Measurements from ENCODE around the gene NOX3.

DNA sequence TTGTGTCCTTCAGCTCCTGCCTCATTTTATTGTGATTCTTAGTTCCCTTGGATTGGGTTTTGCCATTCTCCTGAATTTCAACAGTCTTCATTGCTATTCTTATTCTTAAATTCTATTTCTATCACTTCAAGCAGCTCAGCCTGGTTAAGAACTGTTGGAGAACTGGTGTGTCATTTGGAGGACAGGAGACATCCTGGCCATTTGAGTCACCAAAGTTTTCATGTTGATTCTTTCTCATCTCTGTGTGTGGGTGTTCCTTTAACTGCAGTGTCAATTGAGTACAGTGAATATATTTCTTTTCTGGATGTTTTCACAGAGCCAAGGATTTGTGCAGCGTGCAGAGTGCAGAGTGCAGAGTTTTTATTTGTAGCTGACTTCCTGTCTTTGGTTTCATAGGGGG lies 107.8 kb downstream of the NOX3 start:
- TF ChIP-seq POLR2A (IDR thresholded peaks at IDR 0.05; ENCODE audit: low read depth, low read length) (no peak), EZH2 (IDR thresholded peaks at IDR 0.05; ENCODE audit: borderline replicate concordance, low read depth, low read length, severe bottlenecking) (no peak), POLR2AphosphoS5 (IDR thresholded peaks at IDR 0.05; ENCODE audit: insufficient read depth, low read depth, low read length) (no peak)
- TF ChIP-seq, protein P1, sequence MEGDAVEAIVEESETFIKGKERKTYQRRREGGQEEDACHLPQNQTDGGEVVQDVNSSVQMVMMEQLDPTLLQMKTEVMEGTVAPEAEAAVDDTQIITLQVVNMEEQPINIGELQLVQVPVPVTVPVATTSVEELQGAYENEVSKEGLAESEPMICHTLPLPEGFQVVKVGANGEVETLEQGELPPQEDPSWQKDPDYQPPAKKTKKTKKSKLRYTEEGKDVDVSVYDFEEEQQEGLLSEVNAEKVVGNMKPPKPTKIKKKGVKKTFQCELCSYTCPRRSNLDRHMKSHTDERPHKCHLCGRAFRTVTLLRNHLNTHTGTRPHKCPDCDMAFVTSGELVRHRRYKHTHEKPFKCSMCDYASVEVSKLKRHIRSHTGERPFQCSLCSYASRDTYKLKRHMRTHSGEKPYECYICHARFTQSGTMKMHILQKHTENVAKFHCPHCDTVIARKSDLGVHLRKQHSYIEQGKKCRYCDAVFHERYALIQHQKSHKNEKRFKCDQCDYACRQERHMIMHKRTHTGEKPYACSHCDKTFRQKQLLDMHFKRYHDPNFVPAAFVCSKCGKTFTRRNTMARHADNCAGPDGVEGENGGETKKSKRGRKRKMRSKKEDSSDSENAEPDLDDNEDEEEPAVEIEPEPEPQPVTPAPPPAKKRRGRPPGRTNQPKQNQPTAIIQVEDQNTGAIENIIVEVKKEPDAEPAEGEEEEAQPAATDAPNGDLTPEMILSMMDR (IDR thresholded peaks at IDR 0.05; ENCODE audit: extremely low read depth in 1 of 2, insufficient read depth in 1 of 2, low read depth in 1 of 2, low read length in 2 of 2), result no peak

All from endothelial cell of umbilical vein (primary cell).